HepG2 (cell line): ENCODE results near the gene SLC25A11. TPM values are rescaled to one million over a fixed set of nuclear protein-coding genes. Genes with fewer than 3 reads are reported as not detected.

Experiments used
- ARID3A ChIP-seq: IDR thresholded peaks from 2 replicates; pipeline ENCODE4 v1.6.1; 2012; ENCODE audit warnings: low read depth, low read length, improper control_type of control experiment
- BRCA1 ChIP-seq: sonication (generic); formaldehyde crosslinking; IDR thresholded peaks from 2 replicates; pipeline ENCODE4 v1.4.0; 2020; ENCODE audit warnings: missing genetic modification reagents
- DMAP1 ChIP-seq: IDR thresholded peaks from 2 replicates; pipeline ENCODE4 v1.6.1; 2016
- E2F1 ChIP-seq: sonication (generic); formaldehyde crosslinking; IDR thresholded peaks from 2 replicates; pipeline ENCODE4 v1.5.0; 2020; ENCODE audit warnings: missing genetic modification reagents
- EEA1 ChIP-seq: sonication (generic); formaldehyde crosslinking; IDR thresholded peaks from 2 replicates; pipeline ENCODE4 v1.5.1; 2020; ENCODE audit warnings: mild to moderate bottlenecking, missing genetic modification reagents, borderline replicate concordance
- EP300 ChIP-seq, 3 experiments: sonication (generic) in 1 of 3; formaldehyde crosslinking in 1 of 3; IDR thresholded peaks; 2 replicates each; pipeline versions ENCODE4 v1.5.1 to v1.6.1; 2011 to 2020; ENCODE audit warnings: low read depth in 2 of 3, low read length in 2 of 3, borderline replicate concordance in 1 of 3, improper control_type of control experiment in 1 of 3, mild to moderate bottlenecking in 1 of 3, missing genetic modification reagents in 1 of 3, moderate library complexity in 1 of 3
- HDAC2 ChIP-seq: sonication (generic); formaldehyde crosslinking; IDR thresholded peaks from 2 replicates; pipeline ENCODE4 v1.4.0; 2020; ENCODE audit warnings: missing genetic modification reagents
- HOMEZ ChIP-seq: IDR thresholded peaks from 2 replicates; pipeline ENCODE4 v1.6.1; 2016; ENCODE audit warnings: low read depth
- KLF11 ChIP-seq: IDR thresholded peaks from 2 replicates; pipeline ENCODE4 v1.6.1; 2016; ENCODE audit warnings: missing compliant biosample characterization
- NFYB ChIP-seq: sonication (generic); formaldehyde crosslinking; IDR thresholded peaks from 2 replicates; pipeline ENCODE4 v1.4.0; 2020; ENCODE audit warnings: missing genetic modification reagents
- NR2C2 ChIP-seq: sonication (generic); formaldehyde crosslinking; IDR thresholded peaks from 2 replicates; pipeline ENCODE4 v1.4.0; 2020; ENCODE audit warnings: missing genetic modification reagents, mild to moderate bottlenecking, moderate library complexity, borderline replicate concordance
- SMYD3 ChIP-seq: sonication (generic); formaldehyde crosslinking; IDR thresholded peaks from 2 replicates; pipeline ENCODE4 v1.8.1; 2023; ENCODE audit warnings: mild to moderate bottlenecking, missing genetic modification reagents
- SP1 ChIP-seq, 2 experiments: fragments of 450-650 bp in 1 of 2; sonication (generic) in 1 of 2; formaldehyde crosslinking in 1 of 2; IDR thresholded peaks; 2 replicates each; pipeline versions ENCODE4 v1.4.0 to v1.6.1; 2016 to 2020; ENCODE audit warnings: missing genetic modification reagents in 1 of 2
- SP5 ChIP-seq: IDR thresholded peaks from 2 replicates; pipeline ENCODE4 v1.6.1; 2016; ENCODE audit warnings: low read depth, borderline replicate concordance
- ZFAT ChIP-seq: sonication (generic); formaldehyde crosslinking; conservative IDR thresholded peaks from 2 replicates; pipeline ENCODE4 v1.8.1; 2023; ENCODE audit warnings: missing genetic modification reagents, inconsistent platforms
- ZNF224 ChIP-seq: sonication (generic); formaldehyde crosslinking; IDR thresholded peaks from 2 replicates; pipeline ENCODE4 v1.5.0; 2020; ENCODE audit warnings: mild to moderate bottlenecking, missing genetic modification reagents
- ZNF329 ChIP-seq: sonication (generic); formaldehyde crosslinking; IDR thresholded peaks from 2 replicates; pipeline ENCODE4 v1.9.0; 2021; ENCODE audit warnings: low read depth, mild to moderate bottlenecking, missing genetic modification reagents
- ZNF567 ChIP-seq: sonication (generic); formaldehyde crosslinking; IDR thresholded peaks from 2 replicates; pipeline ENCODE4 v1.8.1; 2023; ENCODE audit warnings: mild to moderate bottlenecking, missing genetic modification reagents, borderline replicate concordance
- ZNF616 ChIP-seq: sonication (generic); formaldehyde crosslinking; IDR thresholded peaks from 2 replicates; pipeline ENCODE4 v1.5.0; 2020; ENCODE audit warnings: low read depth, mild to moderate bottlenecking, missing genetic modification reagents
- ZNF672 ChIP-seq: sonication (generic); formaldehyde crosslinking; IDR thresholded peaks from 2 replicates; pipeline ENCODE4 v1.8.1; 2022; ENCODE audit warnings: missing genetic modification reagents
- ZNF709 ChIP-seq: sonication (generic); formaldehyde crosslinking; IDR thresholded peaks from 2 replicates; pipeline ENCODE4 v1.5.0; 2020; ENCODE audit warnings: mild to moderate bottlenecking, missing genetic modification reagents
- ZNF83 ChIP-seq: sonication (generic); formaldehyde crosslinking; IDR thresholded peaks from 2 replicates; pipeline ENCODE4 v1.4.0; 2020; ENCODE audit warnings: missing genetic modification reagents, mild to moderate bottlenecking, borderline replicate concordance
- ZNF891 ChIP-seq: sonication (generic); formaldehyde crosslinking; IDR thresholded peaks from 2 replicates; pipeline ENCODE4 v1.5.0; 2020; ENCODE audit warnings: mild to moderate bottlenecking, missing genetic modification reagents
- polyA plus RNA-seq, 8 experiments: library from polyadenylated mRNA; depleted of rRNA in 3 of 8; stranded (reverse) in 7 of 8; unstranded in 1 of 8; fragments of >200 nt; fragmentation: Illumina TruSeq in 4 of 8; extraction: Trizol in 4 of 8; gene quantifications; 2 replicates each; pipeline versions ENCODE4 v1.2.1 to v1.2.3, GENCODE V29; 2011 to 2016; ENCODE audit warnings: low read depth in 4 of 8, missing spikeins in 1 of 8, mixed read lengths in 1 of 8; ENCODE audit not compliant: insufficient read depth in 1 of 8
- total RNA-seq, 5 experiments: library from RNA; depleted of rRNA; stranded (reverse); fragments of >200 nt; fragmentation: Illumina TruSeq; extraction: Trizol; gene quantifications; 2 replicates each; pipeline ENCODE4 v1.2.3, GENCODE V29; 2016; ENCODE audit warnings: low read depth in 1 of 5

SLC25A11 gene
- total and polyA plus RNA-seq, 2 of the 13 experiments (the other 11 are each of a cell fraction or from before 2014, with no cell fraction given) = 35.4 to 47.2 TPM

- peak; percentile 83 for TF ChIP-seq SP5 (CRISPR knock-in tag)
- TF ChIP-seq ZNF672 (CRISPR knock-in tag) = 0 out of 2 replicates have a peak, but pooled peaks have one; percentile 50
- 0 out of 2 replicates have a peak, but pooled peaks have one; percentile 82 for TF ChIP-seq ZNF83
- TF ChIP-seq E2F1 (CRISPR knock-in tag) = 0 out of 2 replicates have a peak, but pooled peaks have one; percentile 6
- TF ChIP-seq ZNF709 (CRISPR knock-in tag) = peak; percentile 85; the same call in 1 of the 2 replicates
- peak; percentile 55; the same call in 1 of the 2 replicates for TF ChIP-seq EEA1 (CRISPR knock-in tag)
- TF ChIP-seq ZNF891 (CRISPR knock-in tag) = peak; percentile 75; the same call in 1 of the 2 replicates
- TF ChIP-seq NR2C2 (CRISPR knock-in tag) = 0 out of 2 replicates have a peak, but pooled peaks have one; percentile 4
- 0 out of 2 replicates have a peak, but pooled peaks have one; percentile 48 for TF ChIP-seq ZFAT (CRISPR knock-in tag)
- 0 out of 2 replicates have a peak, but pooled peaks have one; percentile 23 for TF ChIP-seq ZNF567 (CRISPR knock-in tag)
- no peak for TF ChIP-seq SP1 (IDR thresholded peaks at IDR 0.05)
- peak; percentile 63 for TF ChIP-seq SP1 (CRISPR knock-in tag; IDR thresholded peaks at IDR 0.05)
- 0 out of 2 replicates have a peak, but pooled peaks have one; percentile 57 for TF ChIP-seq ZNF224 (CRISPR knock-in tag)
- TF ChIP-seq EP300 (IDR thresholded peaks at IDR 0.05; ENCODE audit: low read depth in 2 of 2, low read length in 2 of 2) = peak in 1 of 2 experiments; percentile 36; a peak in 1 of 4 replicates
- no peak for TF ChIP-seq EP300 (CRISPR knock-in tag; IDR thresholded peaks at IDR 0.05; ENCODE audit: borderline replicate concordance)
- TF ChIP-seq BRCA1 = 0 out of 2 replicates have a peak, but pooled peaks have one; percentile 51
- no peak for TF ChIP-seq HOMEZ
- no peak for TF ChIP-seq KLF11 (CRISPR knock-in tag)
- peak; percentile 83 for TF ChIP-seq ZNF329 (CRISPR knock-in tag)
- TF ChIP-seq HDAC2 (CRISPR knock-in tag) = no peak
- TF ChIP-seq ZNF616 = peak; percentile 74
- TF ChIP-seq DMAP1 (CRISPR knock-in tag) = peak; percentile 37; the same call in 1 of the 2 replicates
- TF ChIP-seq SMYD3 (CRISPR knock-in tag) = no peak; the same call in 1 of the 2 replicates
- TF ChIP-seq NFYB (CRISPR knock-in tag) = 0 out of 2 replicates have a peak, but pooled peaks have one; percentile 7
- TF ChIP-seq ARID3A = peak; percentile 9; the same call in 1 of the 2 replicates
Observed at GRCh38 chr17:4948166-4948930, 8.5 kb upstream of the SLC25A11 start, which contains the start of gene PFN1 (continued).
